Keratinocyte (primary cell): ENCODE measurements around the gene ZSCAN22. TPM values are rescaled to one million over a fixed set of nuclear protein-coding genes. Genes with fewer than 3 reads are reported as not detected.

Experiments used
- DNase-seq: peaks from one replicate; pipeline ENCODE4 v3.0.0-alpha.2; 2011; ENCODE audit warnings: low read depth, missing footprints, low spot score
- FAIRE-seq: peaks from 2 replicates; lab custom pipeline; 2011; peaks lifted over from hg19 to GRCh38; lab: Jason Lieb, UNC
- H2AFZ ChIP-seq: 2 replicates; pipeline ENCODE4 v1.6.0; 2012; ENCODE audit warnings: low read length, control low read depth, inconsistent platforms; ENCODE audit not compliant: control insufficient read depth
- H3K27ac ChIP-seq: 2 replicates; pipeline ENCODE4 v1.5.1; 2011; ENCODE audit warnings: low read length; ENCODE audit not compliant: control insufficient read depth, insufficient read depth
- H3K27me3 ChIP-seq: 3 replicates; pipeline ENCODE4 v1.6.0; 2011; ENCODE audit warnings: low read length; ENCODE audit not compliant: control insufficient read depth, insufficient read depth; ENCODE audit errors: extremely low read depth
- H3K36me3 ChIP-seq, 2 experiments: 2 replicates in 1 of 2; 3 replicates in 1 of 2; pipeline ENCODE4 v1.5.1; 2011; ENCODE audit warnings: low read length in 2 of 2, mild to moderate bottlenecking in 1 of 2; ENCODE audit not compliant: control insufficient read depth in 2 of 2, insufficient read depth in 2 of 2; ENCODE audit errors: extremely low read depth in 1 of 2
- H3K4me1 ChIP-seq: 3 replicates; pipeline ENCODE4 v1.5.1; 2011; ENCODE audit warnings: low read length; ENCODE audit not compliant: control insufficient read depth, insufficient read depth; ENCODE audit errors: extremely low read depth
- H3K4me2 ChIP-seq: 3 replicates; pipeline ENCODE4 v1.6.0; 2011; ENCODE audit warnings: low read depth, low read length; ENCODE audit not compliant: control insufficient read depth, insufficient read depth; ENCODE audit errors: extremely low read depth
- H3K4me3 ChIP-seq, 3 experiments: fragments of 200-600 bp in 1 of 3; sonication (generic) in 1 of 3; 2 replicates in 2 of 3; 3 replicates in 1 of 3; pipeline ENCODE4 v1.5.1; 2011 to 2016; ENCODE audit warnings: low read length in 3 of 3, mild to moderate bottlenecking in 3 of 3, control low read depth in 2 of 3, inconsistent platforms in 1 of 3, low read depth in 1 of 3, mixed read lengths in 1 of 3, mixed run types in 1 of 3, moderate library complexity in 1 of 3; ENCODE audit not compliant: control insufficient read depth in 2 of 3, insufficient read depth in 2 of 3; ENCODE audit errors: extremely low read depth in 1 of 3
- H3K79me2 ChIP-seq: 2 replicates; pipeline ENCODE4 v1.6.0; 2012; ENCODE audit warnings: low read length; ENCODE audit not compliant: control insufficient read depth, insufficient read depth
- H3K9ac ChIP-seq: 3 replicates; pipeline ENCODE4 v1.6.0; 2011; ENCODE audit warnings: low read length; ENCODE audit not compliant: control insufficient read depth, insufficient read depth; ENCODE audit errors: extremely low read depth
- H3K9me1 ChIP-seq: 3 replicates; pipeline ENCODE4 v1.6.0; 2011; ENCODE audit warnings: low read length; ENCODE audit not compliant: control insufficient read depth, insufficient read depth; ENCODE audit errors: extremely low read depth
- H3K9me3 ChIP-seq: 2 replicates; pipeline ENCODE4 v1.5.1; 2012; ENCODE audit warnings: low read depth, low read length; ENCODE audit not compliant: control insufficient read depth
- H4K20me1 ChIP-seq: 3 replicates; pipeline ENCODE4 v1.6.0; 2011; ENCODE audit warnings: low read length; ENCODE audit not compliant: control insufficient read depth, insufficient read depth; ENCODE audit errors: extremely low read depth
- CTCF ChIP-seq, 3 experiments: IDR thresholded peaks in 1 of 3; conservative IDR thresholded peaks in 1 of 3; optimal IDR thresholded peaks in 1 of 3; 2 replicates in 2 of 3; 3 replicates in 1 of 3; pipeline versions ENCODE3 to v1.5.1; 2011; ENCODE audit warnings: low read length in 3 of 3, mild to moderate bottlenecking in 3 of 3, moderate library complexity in 2 of 3, control low read depth in 1 of 3, inconsistent platforms in 1 of 3; ENCODE audit not compliant: insufficient read depth in 2 of 3; ENCODE audit errors: extremely low read depth in 1 of 3
- EZH2 ChIP-seq: IDR thresholded peaks from one replicate; pipeline ENCODE4 v1.6.1; 2012; ENCODE audit warnings: inconsistent platforms, mild to moderate bottlenecking, low read length, moderate library complexity
- dilution Hi-C: fragments of 300-500 bp; cut with MboI; formaldehyde crosslinking; loops from one replicate; pipeline ENCODE4 v1.7.0; 2020; ENCODE audit warnings: low sequenced_read_pairs; ENCODE audit not compliant: extremely low pct_ligation_motif_present
- polyA plus RNA-seq, 5 experiments: library from polyadenylated mRNA; depleted of rRNA in 3 of 5; stranded (reverse) in 3 of 5; stranded (forward) in 1 of 5; unstranded in 1 of 5; fragments of >200 nt; gene quantifications; 1 replicate in 1 of 5; 2 replicates in 3 of 5; 3 replicates in 1 of 5; pipeline versions ENCODE4 v1.2.1 to v1.2.3, GENCODE V29; 2011 to 2012; ENCODE audit warnings: missing spikeins in 2 of 5, low read depth in 1 of 5, low replicate concordance in 1 of 5

Gene ZSCAN22
- polyA plus RNA-seq, 1 donor (not counting 4 experiments of a cell fraction or from before 2014, with no cell fraction given), result 2.5 TPM

GRCh38 chr19:58364146-58364545, 37.4 kb downstream of the ZSCAN22 start:
- no peak for TF ChIP-seq CTCF (optimal IDR thresholded peaks at IDR 0.05 in 1 of 3, IDR thresholded peaks at IDR 0.05 in 1 of 3, conservative IDR thresholded peaks at IDR 0.05 in 1 of 3; ENCODE audit: extremely low read depth in 1 of 3, insufficient read depth in 2 of 3, low read length in 3 of 3)
- TF ChIP-seq EZH2, result no peak
- no peaks in the 10 kb centered on the region for H3K79me2 ChIP-seq
- no peaks in the 10 kb centered on the region for H3K9me3 ChIP-seq
- no peaks in the 10 kb centered on the region for H4K20me1 ChIP-seq
- H3K27ac ChIP-seq, result no peak overlapping the region
- DNase-seq, result no peak
- H3K4me2 ChIP-seq, result no peak overlapping the region
- FAIRE-seq, result no peak
- H3K27me3 ChIP-seq, result no peaks in the 10 kb centered on the region
- H3K36me3 ChIP-seq, result no peaks in the 10 kb centered on the region
- no peak overlapping the region for H3K9ac ChIP-seq
- no peak overlapping the region for H2AFZ ChIP-seq
- no peaks in the 10 kb centered on the region for H3K9me1 ChIP-seq
- no peak overlapping the region for H3K4me3 ChIP-seq
- dilution Hi-C loops, result no loop called here
- peaks cover 7% of the 10 kb centered on the region for H3K4me1 ChIP-seq

- Histone ChIP-seq H3K27ac (no peak overlapping the region), H3K9me1 (no peaks in the 10 kb centered on the region), H3K27me3 (no peaks in the 10 kb centered on the region), H3K36me3 (no peaks in the 10 kb centered on the region), H3K4me3 (no peak overlapping the region), H2AFZ (no peak overlapping the region), H3K4me2 (no peak overlapping the region), H3K4me1 (peaks cover 2% of the 10 kb centered on the region), H3K79me2 (no peaks in the 10 kb centered on the region), H3K9me3 (no peaks in the 10 kb centered on the region), H4K20me1 (no peaks in the 10 kb centered on the region), H3K9ac (no peak overlapping the region)
- TF ChIP-seq EZH2 (no peak), CTCF (optimal IDR thresholded peaks at IDR 0.05 in 1 of 3, IDR thresholded peaks at IDR 0.05 in 1 of 3, conservative IDR thresholded peaks at IDR 0.05 in 1 of 3; ENCODE audit: extremely low read depth in 1 of 3, insufficient read depth in 2 of 3, low read length in 3 of 3) (no peak)
- no peak for FAIRE-seq
- dilution Hi-C loops, result no loop called here
- DNase-seq, result no peak
Measured at GRCh38 chr19:58366585-58367430, 40.0 kb downstream of the ZSCAN22 start.
